ENCODE results near the gene CMTM4.
A peak's percentile ranks its signal among the peaks of the same experiment; 100 is the strongest.

CMTM4 gene

DNA sequence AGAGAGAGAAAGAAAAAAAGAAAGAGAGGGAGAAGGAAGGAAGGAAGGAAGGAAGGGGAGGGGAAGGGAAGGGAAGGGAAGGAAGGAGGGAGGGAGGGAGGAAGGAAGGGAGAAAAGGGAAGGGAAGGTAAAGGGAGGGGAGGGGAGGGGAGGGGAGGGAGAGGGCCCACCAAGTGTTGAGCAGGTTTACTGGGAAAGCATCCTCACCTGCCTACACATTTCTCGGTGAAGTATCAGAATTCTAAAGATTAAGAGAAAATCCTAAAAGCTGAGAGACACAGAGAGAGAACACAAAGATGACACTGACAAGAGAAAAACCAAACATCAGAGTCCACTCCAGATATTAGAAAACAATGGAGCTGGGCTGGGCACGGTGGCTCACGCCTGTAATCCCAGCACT lies 104.3 kb downstream of the CMTM4 start:
- H3K4me1 ChIP-seq = no peaks in the 10 kb centered on the region
- TF ChIP-seq, protein P1, sequence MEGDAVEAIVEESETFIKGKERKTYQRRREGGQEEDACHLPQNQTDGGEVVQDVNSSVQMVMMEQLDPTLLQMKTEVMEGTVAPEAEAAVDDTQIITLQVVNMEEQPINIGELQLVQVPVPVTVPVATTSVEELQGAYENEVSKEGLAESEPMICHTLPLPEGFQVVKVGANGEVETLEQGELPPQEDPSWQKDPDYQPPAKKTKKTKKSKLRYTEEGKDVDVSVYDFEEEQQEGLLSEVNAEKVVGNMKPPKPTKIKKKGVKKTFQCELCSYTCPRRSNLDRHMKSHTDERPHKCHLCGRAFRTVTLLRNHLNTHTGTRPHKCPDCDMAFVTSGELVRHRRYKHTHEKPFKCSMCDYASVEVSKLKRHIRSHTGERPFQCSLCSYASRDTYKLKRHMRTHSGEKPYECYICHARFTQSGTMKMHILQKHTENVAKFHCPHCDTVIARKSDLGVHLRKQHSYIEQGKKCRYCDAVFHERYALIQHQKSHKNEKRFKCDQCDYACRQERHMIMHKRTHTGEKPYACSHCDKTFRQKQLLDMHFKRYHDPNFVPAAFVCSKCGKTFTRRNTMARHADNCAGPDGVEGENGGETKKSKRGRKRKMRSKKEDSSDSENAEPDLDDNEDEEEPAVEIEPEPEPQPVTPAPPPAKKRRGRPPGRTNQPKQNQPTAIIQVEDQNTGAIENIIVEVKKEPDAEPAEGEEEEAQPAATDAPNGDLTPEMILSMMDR (IDR thresholded peaks at IDR 0.05; ENCODE audit: low read depth, low read length) = no peak
- no peak overlapping the region for H3K4me3 ChIP-seq (ENCODE audit: low read depth, low read length)
- H3K9me3 ChIP-seq = no peaks in the 10 kb centered on the region
- DNase-seq = no peak
- no peaks in the 10 kb centered on the region for H3K27me3 ChIP-seq
- no peaks in the 10 kb centered on the region for H3K36me3 ChIP-seq

DNA sequence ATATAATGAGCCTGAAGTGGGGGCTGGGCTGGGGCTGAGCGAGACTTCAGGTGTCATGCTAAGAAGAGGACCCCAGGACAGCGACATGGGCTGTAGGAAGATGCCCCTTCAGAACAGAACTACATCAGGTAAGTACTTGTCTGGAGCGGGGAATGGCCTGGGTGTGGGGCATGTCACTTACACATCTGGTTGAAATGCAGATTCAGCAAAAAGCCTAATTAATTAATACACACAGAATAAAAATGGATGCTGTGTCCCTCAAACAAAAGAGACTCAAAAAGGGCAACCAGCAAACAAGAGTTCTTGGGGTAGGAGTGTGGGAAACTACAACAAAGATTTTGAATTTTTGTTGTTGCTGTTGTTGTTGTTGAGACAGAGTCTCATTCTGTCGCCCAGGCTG lies 105.5 kb downstream of the CMTM4 start:
- H3K4me3 ChIP-seq (ENCODE audit: low read depth, low read length) = no peak overlapping the region
- TF ChIP-seq, protein P1 (IDR thresholded peaks at IDR 0.05; ENCODE audit: low read depth, low read length) = no peak
- H3K4me1 ChIP-seq = no peaks in the 10 kb centered on the region
- no peaks in the 10 kb centered on the region for H3K9me3 ChIP-seq
- no peaks in the 10 kb centered on the region for H3K36me3 ChIP-seq
- no peaks in the 10 kb centered on the region for H3K27me3 ChIP-seq
- no peak for DNase-seq

DNA sequence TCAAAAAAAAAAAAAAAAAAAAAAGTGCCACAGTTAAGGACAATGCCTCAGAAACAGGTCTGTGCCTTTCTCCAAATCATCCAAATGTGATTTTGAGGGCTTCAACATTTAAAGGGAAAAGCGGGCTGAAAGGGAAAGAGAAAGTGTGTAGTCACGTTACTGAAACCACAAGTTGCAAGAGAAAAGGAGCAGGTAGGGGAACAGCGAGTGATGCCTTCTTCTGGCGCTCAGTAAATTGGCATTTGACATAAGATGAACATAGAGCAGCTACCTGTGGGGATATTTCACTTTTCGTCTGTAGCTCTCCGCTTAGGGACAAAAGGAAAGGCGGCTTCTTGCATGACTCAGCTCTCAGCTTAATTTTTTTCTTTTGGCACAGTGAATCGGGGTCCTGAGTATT lies 106.2 kb downstream of the CMTM4 start:
- H3K4me1 ChIP-seq = no peaks in the 10 kb centered on the region
- TF ChIP-seq, protein P1 (IDR thresholded peaks at IDR 0.05; ENCODE audit: low read depth, low read length) = no peak
- H3K4me3 ChIP-seq (ENCODE audit: low read depth, low read length) = no peak overlapping the region
- H3K27me3 ChIP-seq = no peaks in the 10 kb centered on the region
- H3K36me3 ChIP-seq = no peaks in the 10 kb centered on the region
- no peak for DNase-seq
- no peaks in the 10 kb centered on the region for H3K9me3 ChIP-seq

DNA sequence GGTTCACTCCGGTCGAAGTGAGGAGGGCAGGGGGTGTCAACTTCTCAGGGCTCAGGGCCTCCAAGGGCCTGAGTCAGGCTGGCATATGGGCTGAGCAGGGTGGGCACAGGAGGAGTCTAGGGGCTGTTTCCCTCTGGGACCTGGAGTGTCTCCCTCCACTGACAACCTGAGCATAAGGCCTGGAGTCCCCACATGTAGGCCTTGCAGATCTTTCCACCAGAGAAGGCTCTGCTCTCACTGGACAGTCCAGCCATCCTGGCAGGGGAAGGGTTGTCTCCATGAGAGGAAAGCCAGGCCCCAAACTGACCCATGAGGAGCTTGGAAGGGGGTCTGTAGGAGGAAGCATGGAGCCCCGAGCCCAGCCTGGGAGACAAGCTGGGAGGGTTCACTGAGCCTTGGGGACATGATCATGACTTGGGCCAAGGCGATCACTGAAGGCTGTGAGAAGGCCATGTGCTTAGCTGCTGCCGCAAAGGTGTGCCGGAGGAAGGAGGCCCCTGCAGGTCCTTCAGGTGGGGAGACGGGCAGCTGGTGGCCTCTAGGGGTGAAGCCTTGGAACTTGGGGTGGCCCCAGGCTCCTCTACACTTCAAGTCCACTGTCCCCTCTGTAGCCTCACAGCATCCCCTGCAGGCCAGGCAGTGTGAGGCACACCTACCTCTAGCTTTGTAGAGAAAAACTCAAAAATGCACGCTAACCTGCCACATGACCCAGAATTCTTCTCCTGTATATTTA lies 107.4 kb downstream of the CMTM4 start:
- Histone ChIP-seq H3K4me3 (ENCODE audit: low read depth, low read length) (no peak overlapping the region), H3K9me3 (no peaks in the 10 kb centered on the region; the same call in 1 of the 2 replicates), H3K36me3 (no peaks in the 10 kb centered on the region), H3K4me1 (no peaks in the 10 kb centered on the region), H3K27me3 (no peaks in the 10 kb centered on the region)
- TF ChIP-seq, protein P1 (IDR thresholded peaks at IDR 0.05; ENCODE audit: low read depth, low read length) = peak; percentile 67
- DNase-seq = no peak

DNA sequence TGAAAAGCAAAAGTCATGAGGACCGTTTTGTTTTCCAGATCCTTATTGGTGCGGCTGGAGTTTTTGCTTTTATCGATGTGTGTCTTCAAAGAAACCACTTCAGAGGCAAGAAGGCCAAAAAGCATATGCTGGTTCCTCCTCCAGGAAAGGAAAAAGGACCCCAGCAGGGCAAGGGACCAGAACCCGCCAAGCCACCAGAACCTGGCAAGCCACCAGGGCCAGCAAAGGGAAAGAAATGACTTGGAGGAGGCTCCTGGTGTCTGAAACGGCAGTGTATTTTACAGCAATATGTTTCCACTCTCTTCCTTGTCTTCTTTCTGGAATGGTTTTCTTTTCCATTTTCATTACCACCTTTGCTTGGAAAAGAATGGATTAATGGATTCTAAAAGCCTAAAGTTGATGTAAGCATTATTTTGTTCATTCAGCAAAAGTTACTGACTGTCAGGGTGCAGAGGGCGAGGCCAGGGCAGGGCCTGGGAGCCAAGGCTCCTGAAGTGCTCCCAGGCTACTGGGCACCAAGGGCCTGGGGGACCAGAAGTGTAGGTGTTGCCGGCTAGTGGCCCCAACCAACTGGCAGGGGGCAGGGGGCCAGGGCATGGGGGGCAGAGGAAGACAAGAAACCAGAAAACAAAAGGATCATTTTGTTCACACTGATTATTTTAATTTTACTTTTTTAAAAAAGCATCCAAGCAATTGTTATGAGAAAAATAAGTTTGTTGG lies 108.5 kb downstream of the CMTM4 start:
- Histone ChIP-seq H3K36me3 (no peaks in the 10 kb centered on the region), H3K9me3 (no peaks in the 10 kb centered on the region; the same call in 1 of the 2 replicates), H3K27me3 (no peaks in the 10 kb centered on the region), H3K4me1 (no peaks in the 10 kb centered on the region), H3K4me3 (ENCODE audit: low read depth, low read length) (no peak overlapping the region)
- DNase-seq = no peak
- TF ChIP-seq, protein P1 (IDR thresholded peaks at IDR 0.05; ENCODE audit: low read depth, low read length) = no peak
